Fibroblast of lung (primary cell): ENCODE measurements around the gene PRAF2. TPM values are rescaled to one million over a fixed set of nuclear protein-coding genes. Genes with fewer than 3 reads are reported as not detected.

Experiments used
- DNase-seq, 2 donors: peaks; one replicate each; pipeline versions ENCODE4 v3.0.0 to v3.0.0-alpha.2; 2010; ENCODE audit warnings: low read depth in 2 of 2
- H2AFZ ChIP-seq: 2 replicates; pipeline ENCODE4 v1.5.1; 2012; ENCODE audit warnings: low read length, control low read depth, inconsistent platforms
- H3K27ac ChIP-seq: 2 replicates; pipeline ENCODE4 v1.5.1; 2011; ENCODE audit warnings: low read length, control low read depth; ENCODE audit not compliant: insufficient read depth
- H3K27me3 ChIP-seq: 2 replicates; pipeline ENCODE4 v1.5.1; 2011; ENCODE audit warnings: mild to moderate bottlenecking, low read length; ENCODE audit not compliant: control insufficient read depth, insufficient read depth
- H3K36me3 ChIP-seq: 2 replicates; pipeline ENCODE4 v1.5.1; 2011; ENCODE audit warnings: low read length; ENCODE audit not compliant: control insufficient read depth, insufficient read depth
- H3K4me1 ChIP-seq: 2 replicates; pipeline ENCODE4 v1.5.1; 2011; ENCODE audit warnings: low read length; ENCODE audit not compliant: control insufficient read depth, insufficient read depth; ENCODE audit errors: extremely low read depth
- H3K4me2 ChIP-seq: 2 replicates; pipeline ENCODE4 v1.5.1; 2011; ENCODE audit warnings: low read length, control low read depth; ENCODE audit not compliant: insufficient read depth; ENCODE audit errors: extremely low read depth
- H3K4me3 ChIP-seq, 4 experiments: fragments of 200-600 bp in 1 of 4; sonication (generic) in 1 of 4; replicated peaks in 1 of 4; 2 replicates each; pipeline ENCODE4 v1.5.1; 2011 to 2016; ENCODE audit warnings: low read length in 4 of 4, low read depth in 3 of 4, mild to moderate bottlenecking in 3 of 4, control low read depth in 2 of 4, inconsistent platforms in 1 of 4, mixed read lengths in 1 of 4; ENCODE audit not compliant: insufficient read depth in 1 of 4; ENCODE audit errors: control extremely low read depth in 1 of 4
- H3K79me2 ChIP-seq: 2 replicates; pipeline ENCODE4 v1.5.1; 2012; ENCODE audit warnings: mild to moderate bottlenecking, low read length, inconsistent platforms; ENCODE audit not compliant: control insufficient read depth, insufficient read depth
- H3K9ac ChIP-seq: 2 replicates; pipeline ENCODE4 v1.5.1; 2011; ENCODE audit warnings: mild to moderate bottlenecking, low read length, control low read depth; ENCODE audit not compliant: insufficient read depth
- H3K9me3 ChIP-seq: 2 replicates; pipeline ENCODE4 v1.5.1; 2012; ENCODE audit warnings: low read depth, low read length; ENCODE audit not compliant: control insufficient read depth, insufficient read depth
- H4K20me1 ChIP-seq: 2 replicates; pipeline ENCODE4 v1.5.1; 2011; ENCODE audit warnings: low read length; ENCODE audit not compliant: control insufficient read depth, insufficient read depth; ENCODE audit errors: extremely low read depth
- CTCF ChIP-seq, 2 donors: IDR thresholded peaks in 1 of 2; conservative IDR thresholded peaks in 1 of 2; 1 replicate in 1 of 2; 2 replicates in 1 of 2; pipeline ENCODE4 v1.5.1; 2011 to 2012; ENCODE audit warnings: low read length in 2 of 2, control low read depth in 1 of 2, inconsistent platforms in 1 of 2, low read depth in 1 of 2, mild to moderate bottlenecking in 1 of 2
- EZH2 ChIP-seq: IDR thresholded peaks from 2 replicates; pipeline ENCODE4 v1.5.1; 2012; ENCODE audit warnings: low read length, control low read depth, mild to moderate bottlenecking; ENCODE audit errors: missing control alignments
- polyA plus RNA-seq, 2 donors: library from polyadenylated mRNA; depleted of rRNA in 1 of 2; stranded (reverse) in 1 of 2; unstranded in 1 of 2; fragments of >200 nt; gene quantifications; 2 replicates each; pipeline ENCODE4 v1.2.1, GENCODE V29; 2011 to 2012; ENCODE audit warnings: missing spikeins in 1 of 2
- total RNA-seq: library from RNA; depleted of rRNA; stranded (reverse); fragments of >200 nt; gene quantifications from 2 replicates; pipeline ENCODE4 v1.2.1, GENCODE V29; 2014

Gene PRAF2
- total and polyA plus RNA-seq, 2 donors (not counting 1 experiment from before 2014, with no cell fraction given): 11.9 to 33.1 TPM

GRCh38 chrX:49069038-49069437 is 4.8 kb downstream of the PRAF2 start:
- no peak for DNase-seq
- TF ChIP-seq EZH2: no peak
- TF ChIP-seq CTCF (conservative IDR thresholded peaks at IDR 0.05 in 1 of 2, IDR thresholded peaks at IDR 0.05 in 1 of 2; ENCODE audit: low read depth in 1 of 2, low read length in 2 of 2): no peak
- Histone ChIP-seq H3K9ac (no peak overlapping the region), H2AFZ (no peak overlapping the region), H3K27me3 (no peaks in the 10 kb centered on the region), H3K4me1 (no peaks in the 10 kb centered on the region), H3K4me3 (no peak overlapping the region), H3K36me3 (peaks cover 2% of the 10 kb centered on the region), H3K9me3 (no peaks in the 10 kb centered on the region), H4K20me1 (no peaks in the 10 kb centered on the region), H3K4me2 (no peak overlapping the region), H3K79me2 (peaks cover 10% of the 10 kb centered on the region), H3K27ac (no peak overlapping the region)

GRCh38 chrX:49067285-49068120 is 6.3 kb downstream of the PRAF2 start:
- Histone ChIP-seq H3K27ac (no peak overlapping the region), H3K27me3 (no peaks in the 10 kb centered on the region), H3K9ac (no peak overlapping the region), H3K4me1 (no peaks in the 10 kb centered on the region), H4K20me1 (no peaks in the 10 kb centered on the region), H3K4me2 (no peak overlapping the region), H3K36me3 (peaks cover 2% of the 10 kb centered on the region), H3K9me3 (no peaks in the 10 kb centered on the region), H3K79me2 (no peaks in the 10 kb centered on the region), H2AFZ (no peak overlapping the region), H3K4me3 (no peak overlapping the region)
- DNase-seq: no peak
- no peak for TF ChIP-seq CTCF (conservative IDR thresholded peaks at IDR 0.05 in 1 of 2, IDR thresholded peaks at IDR 0.05 in 1 of 2; ENCODE audit: low read depth in 1 of 2, low read length in 2 of 2)

- H4K20me1 ChIP-seq: no peaks in the 10 kb centered on the region
- no peaks in the 10 kb centered on the region for H3K27me3 ChIP-seq
- H3K79me2 ChIP-seq: no peaks in the 10 kb centered on the region
- no peak overlapping the region for H3K4me3 ChIP-seq
- no peak overlapping the region for H2AFZ ChIP-seq
- H3K9me3 ChIP-seq: no peaks in the 10 kb centered on the region
- TF ChIP-seq CTCF (conservative IDR thresholded peaks at IDR 0.05 in 1 of 2, IDR thresholded peaks at IDR 0.05 in 1 of 2; ENCODE audit: low read depth in 1 of 2, low read length in 2 of 2) (no peak), EZH2 (no peak)
- H3K36me3 ChIP-seq: peaks cover 2% of the 10 kb centered on the region
- H3K27ac ChIP-seq: no peak overlapping the region
- no peak overlapping the region for H3K9ac ChIP-seq
- H3K4me2 ChIP-seq: no peak overlapping the region
- no peaks in the 10 kb centered on the region for H3K4me1 ChIP-seq
- no peak for DNase-seq
These were observed 7.1 kb downstream of the PRAF2 start for GRCh38 chrX:49066690-49067089.
